Measurements from ENCODE around the gene RBFOX2.

DNA sequence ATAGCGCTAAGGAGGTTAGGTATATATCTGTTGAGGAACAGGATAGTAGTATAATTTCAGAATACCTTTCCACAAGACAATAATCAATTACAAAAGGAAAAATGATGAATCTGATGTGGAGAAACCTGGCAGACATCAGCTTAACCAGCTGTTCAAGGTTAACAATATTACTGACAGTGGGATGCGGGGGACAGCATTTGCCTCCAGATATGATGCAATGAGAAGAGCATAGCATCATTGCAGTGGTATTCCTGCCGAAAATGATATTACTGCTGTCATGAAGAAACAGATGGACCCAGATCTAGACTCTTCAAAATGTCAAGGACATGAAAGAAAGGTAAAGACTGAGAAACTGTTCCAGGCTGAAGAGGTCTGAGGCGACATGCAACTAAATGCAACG is 49.7 kb downstream of the RBFOX2 start:
- TF ChIP-seq EZH2 (IDR thresholded peaks at IDR 0.05; ENCODE audit: borderline replicate concordance, insufficient read depth, low read depth, low read length, poor library complexity, severe bottlenecking), result no peak
- TF ChIP-seq, protein P1, sequence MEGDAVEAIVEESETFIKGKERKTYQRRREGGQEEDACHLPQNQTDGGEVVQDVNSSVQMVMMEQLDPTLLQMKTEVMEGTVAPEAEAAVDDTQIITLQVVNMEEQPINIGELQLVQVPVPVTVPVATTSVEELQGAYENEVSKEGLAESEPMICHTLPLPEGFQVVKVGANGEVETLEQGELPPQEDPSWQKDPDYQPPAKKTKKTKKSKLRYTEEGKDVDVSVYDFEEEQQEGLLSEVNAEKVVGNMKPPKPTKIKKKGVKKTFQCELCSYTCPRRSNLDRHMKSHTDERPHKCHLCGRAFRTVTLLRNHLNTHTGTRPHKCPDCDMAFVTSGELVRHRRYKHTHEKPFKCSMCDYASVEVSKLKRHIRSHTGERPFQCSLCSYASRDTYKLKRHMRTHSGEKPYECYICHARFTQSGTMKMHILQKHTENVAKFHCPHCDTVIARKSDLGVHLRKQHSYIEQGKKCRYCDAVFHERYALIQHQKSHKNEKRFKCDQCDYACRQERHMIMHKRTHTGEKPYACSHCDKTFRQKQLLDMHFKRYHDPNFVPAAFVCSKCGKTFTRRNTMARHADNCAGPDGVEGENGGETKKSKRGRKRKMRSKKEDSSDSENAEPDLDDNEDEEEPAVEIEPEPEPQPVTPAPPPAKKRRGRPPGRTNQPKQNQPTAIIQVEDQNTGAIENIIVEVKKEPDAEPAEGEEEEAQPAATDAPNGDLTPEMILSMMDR (IDR thresholded peaks at IDR 0.05), result no peak

Data from B cell (primary cell).